ENCODE data around the gene MAGEB17. TPM values are rescaled to one million over a fixed set of nuclear protein-coding genes. Genes with fewer than 3 reads are reported as not detected.

Gene MAGEB17
- total and polyA plus RNA-seq, 2 experiments from 2014 or later: 0.14 to 0.42 TPM

DNA sequence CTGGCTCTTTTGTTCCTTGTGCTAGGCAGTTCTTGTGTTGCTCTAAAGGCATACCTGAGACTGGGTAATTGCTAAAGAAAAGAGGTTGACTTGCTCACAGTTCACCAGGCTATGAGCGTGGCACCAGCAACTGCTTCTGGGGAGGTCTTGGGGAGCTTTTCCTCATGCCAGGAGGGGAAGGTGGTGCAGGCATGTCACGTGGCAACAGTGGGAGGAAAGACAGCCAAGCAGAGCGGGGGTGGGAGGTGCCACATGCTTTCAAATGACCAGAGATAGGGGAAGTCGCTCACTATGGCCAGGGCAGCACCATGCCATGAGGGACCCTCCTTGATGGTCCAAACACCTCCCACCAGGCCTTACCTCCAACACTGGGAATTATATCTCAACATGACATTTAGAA, 4.7 kb downstream of the MAGEB17 start:
- Histone ChIP-seq H3K27ac (ENCODE audit: low read depth) (no peak overlapping the region), H3K36me3 (ENCODE audit: insufficient read depth) (no peaks in the 10 kb centered on the region), H3K27me3 (ENCODE audit: insufficient read depth) (no peaks in the 10 kb centered on the region), H4K20me1 (replicated peaks; ENCODE audit: insufficient read depth) (no peaks in the 10 kb centered on the region), H3F3A (replicated peaks; ENCODE audit: low read depth) (no peaks in the 10 kb centered on the region), H3K4me2 (no peak overlapping the region), H3K4me3 (no peak overlapping the region), H2AFZ (no peak overlapping the region), H3K4me1 (ENCODE audit: insufficient read depth) (no peaks in the 10 kb centered on the region), H3K79me2 (replicated peaks; ENCODE audit: insufficient read depth) (no peaks in the 10 kb centered on the region), H3K9me2 (ENCODE audit: insufficient read depth) (no peaks in the 10 kb centered on the region; the same call in 1 of the 2 replicates)
- ATAC-seq (no peak), DNase-seq (ENCODE audit: low spot score) (no peak)
- Mint-ChIP-seq H3K27ac (no peak overlapping the region), H3K36me3 (ENCODE audit: low read depth) (peaks cover 2% of the 10 kb centered on the region; the same call in 2 of the 3 replicates), H3K4me3 (no peak overlapping the region), H3K9me3 (peaks cover 4% of the 10 kb centered on the region; the same call in 1 of the 3 replicates), H3K4me1 (peaks cover 4% of the 10 kb centered on the region; the same call in 1 of the 3 replicates), H3K27me3 (ENCODE audit: insufficient read depth, low read depth, poor library complexity) (peaks cover 2% of the 10 kb centered on the region)
- TF ChIP-seq JUNB (IDR thresholded peaks at IDR 0.05; ENCODE audit: unreplicated experiment) (no peak), EZH2phosphoT487 (IDR thresholded peaks at IDR 0.05; ENCODE audit: unreplicated experiment) (no peak)

DNA sequence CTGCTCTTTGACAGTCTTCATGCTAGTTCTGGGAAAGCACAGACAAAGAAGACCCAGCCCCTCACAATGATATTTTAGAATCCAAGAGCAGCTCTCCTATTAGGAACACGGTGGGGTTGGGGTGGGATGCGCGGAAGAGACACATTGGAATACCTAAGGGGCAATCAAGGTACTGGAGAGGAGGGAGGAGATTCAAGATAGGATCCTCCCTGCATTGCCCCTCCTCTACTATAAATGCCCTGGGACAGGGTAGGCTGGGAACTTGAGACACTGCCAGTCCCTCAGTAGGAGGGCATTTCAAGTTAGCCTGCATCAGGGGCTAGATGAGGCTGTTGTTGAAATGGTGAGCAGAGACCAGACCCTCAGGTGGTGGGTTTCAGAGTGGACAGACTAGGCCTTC, 5.1 kb downstream of the MAGEB17 start:
- ATAC-seq (no peak), DNase-seq (ENCODE audit: low spot score) (no peak)
- H3K27me3 Mint-ChIP-seq (ENCODE audit: insufficient read depth, low read depth, poor library complexity): peaks cover 2% of the 10 kb centered on the region
- H3K27ac Mint-ChIP-seq: no peak overlapping the region
- Histone ChIP-seq H2AFZ (no peak overlapping the region), H4K20me1 (replicated peaks; ENCODE audit: insufficient read depth) (no peaks in the 10 kb centered on the region), H3K27ac (ENCODE audit: low read depth) (no peak overlapping the region), H3F3A (replicated peaks; ENCODE audit: low read depth) (no peaks in the 10 kb centered on the region), H3K4me2 (no peak overlapping the region), H3K9me2 (ENCODE audit: insufficient read depth) (no peaks in the 10 kb centered on the region; the same call in 1 of the 2 replicates), H3K4me1 (ENCODE audit: insufficient read depth) (peaks cover under 1% of the 10 kb centered on the region; the same call in 1 of the 2 replicates), H3K36me3 (ENCODE audit: insufficient read depth) (no peaks in the 10 kb centered on the region), H3K79me2 (replicated peaks; ENCODE audit: insufficient read depth) (no peaks in the 10 kb centered on the region), H3K4me3 (no peak overlapping the region), H3K27me3 (ENCODE audit: insufficient read depth) (no peaks in the 10 kb centered on the region)
- no peak overlapping the region for H3K4me3 Mint-ChIP-seq
- peaks cover 4% of the 10 kb centered on the region; the same call in 1 of the 3 replicates for H3K9me3 Mint-ChIP-seq
- H3K36me3 Mint-ChIP-seq (ENCODE audit: low read depth): no peaks in the 10 kb centered on the region; the same call in 1 of the 3 replicates
- peaks cover 8% of the 10 kb centered on the region; the same call in 1 of the 3 replicates for H3K4me1 Mint-ChIP-seq
- TF ChIP-seq POLR2AphosphoS5 (IDR thresholded peaks at IDR 0.05; ENCODE audit: low read depth) (no peak), JUNB (IDR thresholded peaks at IDR 0.05; ENCODE audit: unreplicated experiment) (no peak), EZH2 (IDR thresholded peaks at IDR 0.05; ENCODE audit: low read depth, unreplicated experiment) (no peak), CREB1 (CRISPR knock-in tag; IDR thresholded peaks at IDR 0.05; ENCODE audit: low read depth) (no peak), ZNF331 (CRISPR knock-in tag; IDR thresholded peaks at IDR 0.05; ENCODE audit: low read depth) (no peak), NANOG (IDR thresholded peaks at IDR 0.05; ENCODE audit: borderline replicate concordance) (no peak), STAT1 (IDR thresholded peaks at IDR 0.05; ENCODE audit: unreplicated experiment) (no peak), EZH2phosphoT487 (IDR thresholded peaks at IDR 0.05; ENCODE audit: unreplicated experiment) (no peak)
- TF ChIP-seq, protein P1, sequence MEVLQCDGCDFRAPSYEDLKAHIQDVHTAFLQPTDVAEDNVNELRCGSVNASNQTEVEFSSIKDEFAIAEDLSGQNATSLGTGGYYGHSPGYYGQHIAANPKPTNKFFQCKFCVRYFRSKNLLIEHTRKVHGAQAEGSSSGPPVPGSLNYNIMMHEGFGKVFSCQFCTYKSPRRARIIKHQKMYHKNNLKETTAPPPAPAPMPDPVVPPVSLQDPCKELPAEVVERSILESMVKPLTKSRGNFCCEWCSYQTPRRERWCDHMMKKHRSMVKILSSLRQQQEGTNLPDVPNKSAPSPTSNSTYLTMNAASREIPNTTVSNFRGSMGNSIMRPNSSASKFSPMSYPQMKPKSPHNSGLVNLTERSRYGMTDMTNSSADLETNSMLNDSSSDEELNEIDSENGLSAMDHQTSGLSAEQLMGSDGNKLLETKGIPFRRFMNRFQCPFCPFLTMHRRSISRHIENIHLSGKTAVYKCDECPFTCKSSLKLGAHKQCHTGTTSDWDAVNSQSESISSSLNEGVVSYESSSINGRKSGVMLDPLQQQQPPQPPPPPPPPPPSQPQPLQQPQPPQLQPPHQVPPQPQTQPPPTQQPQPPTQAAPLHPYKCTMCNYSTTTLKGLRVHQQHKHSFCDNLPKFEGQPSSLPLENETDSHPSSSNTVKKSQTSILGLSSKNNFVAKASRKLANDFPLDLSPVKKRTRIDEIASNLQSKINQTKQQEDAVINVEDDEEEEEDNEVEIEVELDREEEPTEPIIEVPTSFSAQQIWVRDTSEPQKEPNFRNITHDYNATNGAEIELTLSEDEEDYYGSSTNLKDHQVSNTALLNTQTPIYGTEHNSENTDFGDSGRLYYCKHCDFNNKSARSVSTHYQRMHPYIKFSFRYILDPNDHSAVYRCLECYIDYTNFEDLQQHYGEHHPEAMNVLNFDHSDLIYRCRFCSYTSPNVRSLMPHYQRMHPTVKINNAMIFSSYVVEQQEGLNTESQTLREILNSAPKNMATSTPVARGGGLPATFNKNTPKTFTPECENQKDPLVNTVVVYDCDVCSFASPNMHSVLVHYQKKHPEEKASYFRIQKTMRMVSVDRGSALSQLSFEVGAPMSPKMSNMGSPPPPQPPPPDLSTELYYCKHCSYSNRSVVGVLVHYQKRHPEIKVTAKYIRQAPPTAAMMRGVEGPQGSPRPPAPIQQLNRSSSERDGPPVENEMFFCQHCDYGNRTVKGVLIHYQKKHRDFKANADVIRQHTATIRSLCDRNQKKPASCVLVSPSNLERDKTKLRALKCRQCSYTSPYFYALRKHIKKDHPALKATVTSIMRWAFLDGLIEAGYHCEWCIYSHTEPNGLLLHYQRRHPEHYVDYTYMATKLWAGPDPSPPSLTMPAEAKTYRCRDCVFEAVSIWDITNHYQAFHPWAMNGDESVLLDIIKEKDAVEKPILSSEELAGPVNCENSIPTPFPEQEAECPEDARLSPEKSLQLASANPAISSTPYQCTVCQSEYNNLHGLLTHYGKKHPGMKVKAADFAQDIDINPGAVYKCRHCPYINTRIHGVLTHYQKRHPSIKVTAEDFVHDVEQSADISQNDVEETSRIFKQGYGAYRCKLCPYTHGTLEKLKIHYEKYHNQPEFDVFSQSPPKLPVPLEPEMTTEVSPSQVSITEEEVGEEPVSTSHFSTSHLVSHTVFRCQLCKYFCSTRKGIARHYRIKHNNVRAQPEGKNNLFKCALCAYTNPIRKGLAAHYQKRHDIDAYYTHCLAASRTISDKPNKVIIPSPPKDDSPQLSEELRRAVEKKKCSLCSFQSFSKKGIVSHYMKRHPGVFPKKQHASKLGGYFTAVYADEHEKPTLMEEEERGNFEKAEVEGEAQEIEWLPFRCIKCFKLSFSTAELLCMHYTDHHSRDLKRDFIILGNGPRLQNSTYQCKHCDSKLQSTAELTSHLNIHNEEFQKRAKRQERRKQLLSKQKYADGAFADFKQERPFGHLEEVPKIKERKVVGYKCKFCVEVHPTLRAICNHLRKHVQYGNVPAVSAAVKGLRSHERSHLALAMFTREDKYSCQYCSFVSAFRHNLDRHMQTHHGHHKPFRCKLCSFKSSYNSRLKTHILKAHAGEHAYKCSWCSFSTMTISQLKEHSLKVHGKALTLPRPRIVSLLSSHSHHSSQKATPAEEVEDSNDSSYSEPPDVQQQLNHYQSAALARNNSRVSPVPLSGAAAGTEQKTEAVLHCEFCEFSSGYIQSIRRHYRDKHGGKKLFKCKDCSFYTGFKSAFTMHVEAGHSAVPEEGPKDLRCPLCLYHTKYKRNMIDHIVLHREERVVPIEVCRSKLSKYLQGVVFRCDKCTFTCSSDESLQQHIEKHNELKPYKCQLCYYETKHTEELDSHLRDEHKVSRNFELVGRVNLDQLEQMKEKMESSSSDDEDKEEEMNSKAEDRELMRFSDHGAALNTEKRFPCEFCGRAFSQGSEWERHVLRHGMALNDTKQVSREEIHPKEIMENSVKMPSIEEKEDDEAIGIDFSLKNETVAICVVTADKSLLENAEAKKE (CRISPR knock-in tag; IDR thresholded peaks at IDR 0.05): no peak
- TF ChIP-seq, protein P2, sequence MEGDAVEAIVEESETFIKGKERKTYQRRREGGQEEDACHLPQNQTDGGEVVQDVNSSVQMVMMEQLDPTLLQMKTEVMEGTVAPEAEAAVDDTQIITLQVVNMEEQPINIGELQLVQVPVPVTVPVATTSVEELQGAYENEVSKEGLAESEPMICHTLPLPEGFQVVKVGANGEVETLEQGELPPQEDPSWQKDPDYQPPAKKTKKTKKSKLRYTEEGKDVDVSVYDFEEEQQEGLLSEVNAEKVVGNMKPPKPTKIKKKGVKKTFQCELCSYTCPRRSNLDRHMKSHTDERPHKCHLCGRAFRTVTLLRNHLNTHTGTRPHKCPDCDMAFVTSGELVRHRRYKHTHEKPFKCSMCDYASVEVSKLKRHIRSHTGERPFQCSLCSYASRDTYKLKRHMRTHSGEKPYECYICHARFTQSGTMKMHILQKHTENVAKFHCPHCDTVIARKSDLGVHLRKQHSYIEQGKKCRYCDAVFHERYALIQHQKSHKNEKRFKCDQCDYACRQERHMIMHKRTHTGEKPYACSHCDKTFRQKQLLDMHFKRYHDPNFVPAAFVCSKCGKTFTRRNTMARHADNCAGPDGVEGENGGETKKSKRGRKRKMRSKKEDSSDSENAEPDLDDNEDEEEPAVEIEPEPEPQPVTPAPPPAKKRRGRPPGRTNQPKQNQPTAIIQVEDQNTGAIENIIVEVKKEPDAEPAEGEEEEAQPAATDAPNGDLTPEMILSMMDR (conservative IDR thresholded peaks at IDR 0.05; ENCODE audit: low read depth in 2 of 2): no peak
- TF ChIP-seq, protein P3, sequence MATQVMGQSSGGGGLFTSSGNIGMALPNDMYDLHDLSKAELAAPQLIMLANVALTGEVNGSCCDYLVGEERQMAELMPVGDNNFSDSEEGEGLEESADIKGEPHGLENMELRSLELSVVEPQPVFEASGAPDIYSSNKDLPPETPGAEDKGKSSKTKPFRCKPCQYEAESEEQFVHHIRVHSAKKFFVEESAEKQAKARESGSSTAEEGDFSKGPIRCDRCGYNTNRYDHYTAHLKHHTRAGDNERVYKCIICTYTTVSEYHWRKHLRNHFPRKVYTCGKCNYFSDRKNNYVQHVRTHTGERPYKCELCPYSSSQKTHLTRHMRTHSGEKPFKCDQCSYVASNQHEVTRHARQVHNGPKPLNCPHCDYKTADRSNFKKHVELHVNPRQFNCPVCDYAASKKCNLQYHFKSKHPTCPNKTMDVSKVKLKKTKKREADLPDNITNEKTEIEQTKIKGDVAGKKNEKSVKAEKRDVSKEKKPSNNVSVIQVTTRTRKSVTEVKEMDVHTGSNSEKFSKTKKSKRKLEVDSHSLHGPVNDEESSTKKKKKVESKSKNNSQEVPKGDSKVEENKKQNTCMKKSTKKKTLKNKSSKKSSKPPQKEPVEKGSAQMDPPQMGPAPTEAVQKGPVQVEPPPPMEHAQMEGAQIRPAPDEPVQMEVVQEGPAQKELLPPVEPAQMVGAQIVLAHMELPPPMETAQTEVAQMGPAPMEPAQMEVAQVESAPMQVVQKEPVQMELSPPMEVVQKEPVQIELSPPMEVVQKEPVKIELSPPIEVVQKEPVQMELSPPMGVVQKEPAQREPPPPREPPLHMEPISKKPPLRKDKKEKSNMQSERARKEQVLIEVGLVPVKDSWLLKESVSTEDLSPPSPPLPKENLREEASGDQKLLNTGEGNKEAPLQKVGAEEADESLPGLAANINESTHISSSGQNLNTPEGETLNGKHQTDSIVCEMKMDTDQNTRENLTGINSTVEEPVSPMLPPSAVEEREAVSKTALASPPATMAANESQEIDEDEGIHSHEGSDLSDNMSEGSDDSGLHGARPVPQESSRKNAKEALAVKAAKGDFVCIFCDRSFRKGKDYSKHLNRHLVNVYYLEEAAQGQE (IDR thresholded peaks at IDR 0.05; ENCODE audit: unreplicated experiment): no peak
